Measurements from ENCODE around the gene HERPUD1.

Gene HERPUD1

DNA sequence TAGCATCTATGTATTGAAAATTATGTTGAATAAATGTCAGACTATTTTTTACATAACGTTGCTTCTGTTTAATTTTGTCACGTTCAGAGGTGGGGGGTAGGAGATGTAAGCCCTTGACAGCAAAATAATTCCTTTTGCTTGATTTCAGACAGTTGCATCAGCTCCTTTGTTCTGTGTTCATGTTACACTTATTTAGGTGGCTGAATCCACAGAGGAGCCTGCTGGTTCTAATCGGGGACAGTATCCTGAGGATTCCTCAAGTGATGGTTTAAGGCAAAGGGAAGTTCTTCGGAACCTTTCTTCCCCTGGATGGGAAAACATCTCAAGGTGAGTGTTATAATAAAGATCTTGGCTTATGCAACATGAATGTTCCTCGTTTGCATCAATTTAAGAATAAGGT, 4.5 kb downstream of the HERPUD1 start:
- no peak for DNase-seq

DNA sequence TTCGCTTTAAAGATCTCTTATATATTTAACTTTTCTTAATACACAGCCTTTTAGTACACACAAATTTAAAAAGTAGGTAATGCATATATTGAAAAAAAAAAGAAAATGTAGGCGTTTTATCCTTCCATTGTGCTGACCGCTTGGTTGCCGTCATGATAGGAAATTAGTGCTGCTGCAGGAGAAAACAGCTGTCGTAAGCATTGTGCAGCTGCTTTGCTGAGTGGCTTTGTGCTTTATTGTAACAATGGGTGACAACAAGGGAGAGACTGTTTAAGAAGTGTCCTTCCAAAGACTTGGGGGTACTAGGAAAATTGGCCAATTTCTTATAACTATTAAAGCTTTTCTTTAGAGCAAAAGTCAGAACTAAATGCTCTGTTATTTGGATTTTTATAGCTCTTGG, 5.0 kb downstream of the HERPUD1 start:
- no peak for DNase-seq

DNA sequence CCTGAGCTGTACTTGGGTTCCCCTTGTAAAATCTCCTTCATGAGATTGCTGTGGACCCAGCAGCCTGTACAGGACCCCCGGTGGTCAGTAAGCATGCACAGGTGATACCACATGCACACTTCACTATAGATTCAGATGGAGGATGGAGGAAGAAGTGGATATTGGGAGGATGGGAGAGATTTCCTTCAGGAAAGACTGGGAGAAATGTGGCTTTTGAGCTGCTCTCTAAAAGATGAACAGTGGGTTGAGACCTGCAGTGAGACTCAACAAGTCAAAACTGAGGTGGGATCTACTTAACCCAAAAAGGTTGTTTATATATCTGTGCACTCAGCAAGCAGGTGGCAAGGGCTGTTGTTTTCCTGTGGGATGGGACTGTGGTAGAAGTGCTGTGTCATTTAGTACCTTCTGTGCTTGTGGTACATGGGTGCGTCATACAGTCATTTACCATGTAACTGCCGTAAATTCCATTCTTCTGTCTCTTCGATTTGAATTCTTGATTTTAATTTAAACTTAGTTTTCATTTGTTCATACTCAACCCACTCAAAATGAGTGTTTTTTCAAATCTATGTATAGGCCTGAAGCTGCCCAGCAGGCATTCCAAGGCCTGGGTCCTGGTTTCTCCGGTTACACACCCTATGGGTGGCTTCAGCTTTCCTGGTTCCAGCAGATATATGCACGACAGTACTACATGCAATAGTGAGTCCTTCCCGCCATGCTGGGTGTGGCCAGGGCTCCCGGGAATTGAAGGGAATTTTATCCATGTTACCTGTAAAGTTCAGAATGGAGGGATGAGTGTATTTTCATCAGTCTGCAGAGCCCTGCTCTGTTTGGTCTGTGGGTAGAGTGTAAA, 6.9 kb downstream of the HERPUD1 start:
- no peak for DNase-seq

DNA sequence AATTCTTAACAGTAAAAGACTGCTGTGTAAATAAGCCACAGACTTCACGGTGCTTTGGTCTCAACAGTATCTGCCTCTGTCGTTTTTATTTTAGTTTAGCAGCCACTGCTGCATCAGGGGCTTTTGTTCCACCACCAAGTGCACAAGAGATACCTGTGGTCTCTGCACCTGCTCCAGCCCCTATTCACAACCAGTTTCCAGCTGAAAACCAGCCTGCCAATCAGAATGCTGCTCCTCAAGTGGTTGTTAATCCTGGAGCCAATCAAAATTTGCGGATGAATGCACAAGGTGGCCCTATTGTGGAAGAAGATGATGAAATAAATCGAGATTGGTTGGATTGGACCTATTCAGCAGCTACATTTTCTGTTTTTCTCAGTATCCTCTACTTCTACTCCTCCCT, 7.9 kb downstream of the HERPUD1 start:
- peak; percentile 57 for DNase-seq

DNA sequence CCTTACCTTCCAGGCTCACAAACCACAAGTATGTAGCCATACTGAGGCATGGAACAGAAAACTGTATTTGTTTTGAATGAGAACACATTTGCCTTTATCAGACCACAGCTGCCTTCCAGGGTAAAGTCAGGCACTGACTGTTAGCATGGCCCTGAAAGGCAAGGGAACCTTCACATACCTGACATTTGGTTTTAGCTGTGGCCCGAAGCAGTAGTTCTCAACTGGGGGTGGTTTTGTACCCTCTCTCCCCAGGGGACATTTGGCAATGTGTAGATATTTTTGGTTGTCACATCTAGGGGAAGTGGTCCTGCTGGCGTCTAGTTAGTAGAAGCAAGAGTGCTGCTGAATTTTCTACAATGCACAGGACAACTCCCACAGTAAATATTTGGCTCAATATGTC, 9.2 kb downstream of the HERPUD1 start:
- no peak for DNase-seq

GRCh38 chr16:56941856-56942331, 10.0 kb downstream of the HERPUD1 start:
- DNase-seq = no peak

GRCh38 chr16:56943761-56944375, 11.9 kb downstream of the HERPUD1 start:
- no peak for DNase-seq

GRCh38 chr16:56944954-56945839, 13.3 kb downstream of the HERPUD1 start:
- no peak for DNase-seq

DNA sequence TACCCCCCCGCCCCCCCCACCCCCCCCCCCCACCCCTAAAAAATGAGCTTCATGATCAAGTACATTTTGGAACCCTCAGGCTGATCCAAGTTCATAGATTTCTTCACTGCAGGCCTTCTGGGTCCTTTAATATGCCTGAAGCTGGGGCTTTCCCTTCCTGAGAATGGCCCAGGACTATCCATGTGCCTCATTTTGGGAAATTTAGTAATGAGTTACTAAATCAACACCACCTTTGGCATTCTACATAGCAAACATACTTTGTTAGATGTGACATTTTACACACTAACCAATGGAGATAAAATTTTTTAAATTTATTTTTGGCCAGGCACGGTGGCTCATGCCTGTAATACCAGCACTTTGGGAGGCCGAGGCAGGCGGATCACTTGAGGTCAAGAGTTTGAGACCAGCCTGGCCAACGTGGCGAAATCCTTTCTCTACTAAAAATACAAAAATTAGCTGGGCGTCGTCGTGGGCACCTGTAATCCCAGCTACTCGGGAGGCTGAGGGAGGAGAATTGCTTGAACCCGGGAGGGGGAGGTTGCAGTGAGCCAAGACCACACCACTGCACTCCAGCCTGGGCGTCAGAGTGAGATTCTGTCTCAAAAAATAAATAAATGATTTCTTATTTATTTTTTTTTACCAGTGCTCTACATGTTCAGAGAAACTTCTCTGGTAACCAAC, 14.0 kb downstream of the HERPUD1 start:
- no peak for DNase-seq

- no peak for DNase-seq
These were observed 15.0 kb downstream of the HERPUD1 start for GRCh38 chr16:56946767-56947603.

- no peak for DNase-seq
These were observed 15.7 kb downstream of the HERPUD1 start for GRCh38 chr16:56947604-56947995.

DNA sequence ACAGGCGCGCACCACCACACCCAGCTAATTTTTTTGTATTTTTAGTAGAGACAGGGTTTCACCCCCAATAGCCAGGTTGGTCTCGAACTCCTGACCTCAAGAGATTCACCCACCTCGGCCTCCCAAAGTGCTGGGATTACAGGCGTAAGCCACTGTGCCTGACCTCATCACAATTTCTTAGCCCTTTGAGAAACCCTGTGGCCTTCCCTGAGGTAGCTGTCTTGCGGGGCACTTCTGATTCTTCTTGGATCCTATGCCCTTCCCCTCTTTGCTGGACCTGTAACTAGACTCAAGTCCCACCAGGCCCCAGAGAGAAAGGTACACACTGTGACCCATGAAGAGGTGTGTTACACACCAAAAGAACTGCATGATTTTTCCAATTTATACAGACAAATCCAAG, 16.3 kb downstream of the HERPUD1 start:
- DNase-seq = no peak

DNA sequence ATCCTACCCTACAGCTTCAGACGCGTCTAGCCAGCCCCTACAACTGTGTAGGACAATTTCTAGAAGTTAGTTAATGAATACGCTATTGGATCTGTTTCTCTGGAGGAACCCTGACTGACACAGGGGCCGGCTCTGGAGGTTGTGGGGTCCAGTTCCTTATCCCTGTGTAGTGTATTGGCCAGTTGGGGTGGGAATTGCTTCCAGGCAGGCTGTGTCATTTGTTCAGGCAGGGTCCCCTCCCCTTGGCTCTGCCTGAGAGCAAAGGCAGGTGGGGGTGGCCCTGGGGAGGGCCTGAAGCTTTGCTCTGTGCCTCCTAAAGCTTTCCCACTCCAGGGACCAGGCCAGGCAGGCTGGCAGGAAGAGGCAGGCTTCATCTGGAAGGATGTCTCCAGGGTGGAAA, 18.1 kb downstream of the HERPUD1 start:
- no peak for DNase-seq

DNA sequence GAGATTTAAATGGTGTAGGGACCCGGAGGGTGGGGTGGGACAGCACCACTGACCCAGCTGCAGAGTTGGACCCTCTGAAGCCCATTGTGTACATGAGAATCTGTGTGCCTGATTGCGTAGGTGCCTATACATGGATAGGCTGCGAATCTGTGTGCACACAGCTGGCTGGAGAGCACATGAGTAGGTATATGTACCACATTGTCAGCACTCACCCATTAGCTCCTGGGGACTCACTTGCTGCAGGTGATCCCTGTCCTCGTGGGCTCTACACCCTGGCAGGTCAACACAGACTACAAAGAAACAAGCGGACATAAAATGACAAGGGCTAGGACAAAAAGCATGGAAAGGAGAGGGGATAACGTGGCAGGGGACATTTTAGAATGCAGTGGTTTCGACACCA, 18.5 kb downstream of the HERPUD1 start:
- DNase-seq = no peak

DNA sequence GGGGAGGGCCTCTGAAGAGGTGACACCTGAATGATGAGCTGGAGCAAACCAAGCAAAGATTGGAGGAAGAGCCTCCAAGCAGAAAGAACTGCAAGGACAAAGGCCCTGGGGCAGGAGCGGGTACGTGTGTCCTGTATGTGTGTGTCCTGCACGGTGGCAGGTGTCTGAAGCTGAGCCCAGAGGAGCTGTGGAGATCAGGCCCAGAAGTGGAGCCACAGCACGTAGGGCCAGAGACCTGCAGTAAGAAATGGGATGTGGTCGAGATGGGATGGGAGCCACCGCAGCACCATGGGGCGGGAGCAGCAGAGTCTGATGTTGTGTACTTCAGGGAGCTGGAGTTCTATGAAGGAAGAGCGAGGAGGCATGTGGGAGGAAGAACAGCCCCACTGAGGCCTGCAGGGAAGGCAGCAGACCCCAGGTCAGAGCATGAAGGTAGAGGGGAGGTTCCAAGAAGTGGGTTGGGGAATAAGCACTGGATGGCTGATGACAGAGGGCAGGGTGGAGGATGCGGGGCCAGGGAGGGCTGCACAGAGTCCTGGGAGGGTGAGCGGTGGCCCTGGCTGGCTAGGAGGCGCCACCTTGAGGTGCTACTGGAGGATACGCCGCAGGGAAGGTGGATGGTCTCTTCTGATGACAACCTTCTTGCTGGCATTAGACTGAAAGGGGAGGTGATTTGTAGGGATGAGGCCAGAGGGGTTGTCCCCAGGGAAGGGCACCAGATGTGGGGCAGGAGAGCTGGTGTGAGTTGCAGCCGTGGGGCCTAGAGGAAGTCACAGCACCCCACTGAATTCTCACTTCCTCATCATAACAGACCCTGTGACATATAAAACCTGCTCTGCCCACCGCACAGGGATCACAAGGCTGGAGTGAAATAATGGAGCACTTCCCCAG, 19.2 kb downstream of the HERPUD1 start:
- peak; percentile 18 for DNase-seq

DNA sequence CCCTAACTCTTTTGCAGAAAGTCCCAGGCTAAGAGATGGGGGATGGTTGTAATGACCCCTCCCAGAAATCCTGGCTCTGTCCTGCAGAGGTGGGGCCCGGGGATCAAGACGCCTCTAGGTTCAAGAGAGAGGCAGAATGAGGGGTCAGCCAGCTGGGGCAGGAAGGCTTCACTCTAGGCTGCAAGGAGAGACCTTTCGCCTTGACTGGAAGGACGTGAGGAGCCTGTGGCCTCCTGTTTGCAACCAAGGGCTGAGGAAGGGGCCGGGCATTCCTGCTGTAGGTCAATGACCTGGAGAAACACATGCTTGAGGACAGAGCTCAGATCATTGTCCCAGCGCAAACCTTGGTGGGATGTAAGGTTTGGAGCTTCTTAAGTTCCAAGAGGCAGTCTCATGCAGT, 21.1 kb downstream of the HERPUD1 start:
- no peak for DNase-seq

GRCh38 chr16:56956076-56956475, 24.1 kb downstream of the HERPUD1 start:
- no peak for DNase-seq

DNA sequence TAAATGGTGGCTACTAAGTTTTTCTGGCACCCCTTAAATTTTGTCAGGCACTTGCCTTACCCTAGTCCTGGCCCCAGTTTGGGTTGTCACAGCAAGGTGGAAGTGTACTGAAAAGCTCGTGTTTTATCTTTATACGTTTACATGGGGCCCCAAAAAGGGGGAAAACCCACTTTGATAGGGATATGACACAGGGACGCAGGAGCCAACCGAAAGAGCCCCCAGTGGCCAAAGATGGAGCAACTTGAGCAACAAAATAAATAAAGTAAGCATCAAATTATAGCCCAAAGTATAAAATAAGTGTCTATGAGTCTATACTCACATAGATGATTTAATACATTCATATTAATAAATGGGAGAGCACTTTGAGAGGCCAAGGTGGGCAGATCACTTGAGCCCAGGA, 24.8 kb downstream of the HERPUD1 start:
- no peak for DNase-seq

DNA sequence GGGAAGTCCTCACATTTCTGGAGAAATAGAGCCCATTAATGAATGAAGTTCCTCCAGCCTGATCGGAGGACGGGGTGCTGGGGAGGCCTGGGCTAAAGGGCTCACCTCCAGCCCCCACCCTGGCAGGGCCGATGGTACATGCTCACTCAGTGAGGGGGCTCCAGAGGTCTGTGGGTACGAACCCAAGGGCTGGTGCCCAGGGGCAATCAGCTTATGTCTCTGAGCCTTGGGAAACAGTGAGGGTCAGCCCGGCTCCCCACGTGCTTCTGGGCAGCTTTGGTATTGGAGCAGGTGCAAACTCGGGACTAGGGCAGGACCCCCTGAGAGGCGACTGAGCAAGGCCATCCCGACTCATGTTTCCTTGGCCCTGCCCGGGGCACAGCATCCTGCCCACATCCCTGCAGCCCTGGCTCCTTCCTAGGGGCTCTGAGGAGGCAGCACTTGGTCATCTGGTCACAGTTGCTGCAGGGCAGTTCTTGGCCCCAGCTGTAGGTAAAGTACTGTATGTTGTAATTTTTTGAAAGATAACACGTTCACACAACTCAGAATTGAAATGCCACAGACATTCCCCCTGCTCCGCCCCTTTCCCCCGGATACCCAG, 28.8 kb downstream of the HERPUD1 start:
- DNase-seq = no peak

DNA sequence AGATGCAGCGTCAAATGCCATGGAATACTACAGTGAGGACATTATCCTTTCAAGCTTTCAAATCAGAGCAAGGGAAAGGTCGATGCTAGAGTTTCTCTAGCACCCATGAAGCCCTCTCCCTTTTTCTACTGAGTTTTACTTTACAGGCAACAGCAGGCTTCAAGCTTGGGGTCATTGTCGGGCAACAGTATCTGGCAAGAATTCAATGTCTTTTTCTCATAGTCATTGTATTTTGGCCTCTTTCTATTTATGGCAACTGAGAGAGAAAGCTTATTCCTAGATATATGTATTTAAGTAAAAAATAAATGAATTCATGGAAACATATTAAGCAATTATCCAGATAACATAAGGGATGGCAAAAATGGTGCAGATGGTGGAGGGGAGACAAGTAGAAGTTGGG, 29.4 kb downstream of the HERPUD1 start:
- DNase-seq = no peak
